Spinal cord (tissue), 10 donors: ENCODE data around the gene PSME1. TPM values are rescaled to one million over a fixed set of nuclear protein-coding genes. Genes with fewer than 3 reads are reported as not detected.

Source experiments
- DNase-seq, 6 donors: peaks; one replicate each; pipeline versions ENCODE4 v3.0.0 to v3.0.0-alpha.2; 2013 to 2015; ENCODE audit warnings: low spot score in 6 of 6, low read depth in 4 of 6
- H3K27ac ChIP-seq: one replicate; pipeline ENCODE4 v1.5.1; 2013; ENCODE audit warnings: low read depth, low read length, control low read depth
- H3K27me3 ChIP-seq: one replicate; pipeline ENCODE4 v1.6.1; 2013; ENCODE audit warnings: low read length; ENCODE audit not compliant: control insufficient read depth, insufficient read depth
- H3K36me3 ChIP-seq: one replicate; pipeline ENCODE4 v1.6.1; 2013; ENCODE audit warnings: low read length; ENCODE audit not compliant: control insufficient read depth, insufficient read depth
- H3K4me1 ChIP-seq: one replicate; pipeline ENCODE4 v1.6.1; 2013; ENCODE audit warnings: low read length; ENCODE audit not compliant: control insufficient read depth, insufficient read depth
- H3K4me3 ChIP-seq: one replicate; pipeline ENCODE4 v1.5.1; 2013; ENCODE audit warnings: low read depth, low read length, control low read depth
- H3K9me3 ChIP-seq: one replicate; pipeline ENCODE4 v1.6.1; 2013; ENCODE audit warnings: low read length; ENCODE audit not compliant: control insufficient read depth, insufficient read depth
- whole genome bisulfite sequencing: methylation state at CpG from one replicate; pipeline ENCODE4 v1.1.5; 2013; ENCODE audit warnings: missing lambda C conversion rate; ENCODE audit not compliant: insufficient coverage; 5-methylcytosine and 5-hydroxymethylcytosine counted together
- polyA plus RNA-seq, 2 donors: library from polyadenylated mRNA; unstranded; fragments of 120-200 nt; gene quantifications; one replicate each; pipeline ENCODE4 v1.2.1, GENCODE V29; 2013; ENCODE audit not compliant: insufficient read length in 2 of 2
- total RNA-seq, 2 donors: library from RNA; depleted of rRNA in 1 of 2; stranded (reverse); fragments of 120-200 nt in 1 of 2; fragments of >200 nt in 1 of 2; gene quantifications; one replicate each; pipeline versions ENCODE4 v1.2.3 to v1.2.4, GENCODE V29; 2013 to 2014
- donor health status: healthy.

The PSME1 gene
- total and polyA plus RNA-seq, 4 donors = 49.0 to 134 (median 99.8) TPM

GRCh38 chr14:24151404-24152080 lies 15.5 kb downstream of the PSME1 start:
- Histone ChIP-seq H3K27ac (no peak overlapping the region), H3K36me3 (peaks cover 76% of the 10 kb centered on the region), H3K9me3 (no peaks in the 10 kb centered on the region), H3K4me1 (peaks cover 20% of the 10 kb centered on the region), H3K27me3 (no peaks in the 10 kb centered on the region), H3K4me3 (no peak overlapping the region)
- DNase-seq = no peak
- 91% methylated on average over 11 of the region's 16 CpGs for WGBS

GRCh38 chr14:24155100-24155499 lies 19.1 kb downstream of the PSME1 start:
- no peak overlapping the region for H3K27ac ChIP-seq
- DNase-seq = no peak
- H3K27me3 ChIP-seq = no peaks in the 10 kb centered on the region
- no peak overlapping the region for H3K4me3 ChIP-seq
- WGBS = 98% methylated on average over 8 of the region's 10 CpGs
- H3K9me3 ChIP-seq = no peaks in the 10 kb centered on the region
- H3K4me1 ChIP-seq = peaks cover 5% of the 10 kb centered on the region
- peaks cover 90% of the 10 kb centered on the region for H3K36me3 ChIP-seq

- Histone ChIP-seq H3K4me1 (peaks cover 15% of the 10 kb centered on the region), H3K27ac (no peak overlapping the region), H3K27me3 (no peaks in the 10 kb centered on the region), H3K36me3 (peaks cover 81% of the 10 kb centered on the region), H3K4me3 (no peak overlapping the region), H3K9me3 (no peaks in the 10 kb centered on the region)
- 100% methylated on average over 1 of the region's 1 CpG for WGBS
- no peak for DNase-seq
These were observed 20.8 kb downstream of the PSME1 start for GRCh38 chr14:24156840-24157239.

GRCh38 chr14:24157331-24157730 lies 21.3 kb downstream of the PSME1 start:
- Histone ChIP-seq H3K4me3 (no peak overlapping the region), H3K27me3 (no peaks in the 10 kb centered on the region)
- 97% methylated on average over 12 of the region's 12 CpGs for WGBS

GRCh38 chr14:24159777-24160498 lies 23.9 kb downstream of the PSME1 start:
- no peak overlapping the region for H3K27ac ChIP-seq
- H3K4me3 ChIP-seq = no peak overlapping the region
- H3K9me3 ChIP-seq = no peaks in the 10 kb centered on the region
- WGBS = 93% methylated on average over 7 of the region's 11 CpGs
- H3K4me1 ChIP-seq = peaks cover 32% of the 10 kb centered on the region
- no peak for DNase-seq
- peaks cover 81% of the 10 kb centered on the region for H3K36me3 ChIP-seq
- H3K27me3 ChIP-seq = no peaks in the 10 kb centered on the region

More at GRCh38 chr14:24157331-24157730, 21.3 kb downstream of the PSME1 start:
- no peak overlapping the region for H3K27ac ChIP-seq
- no peaks in the 10 kb centered on the region for H3K9me3 ChIP-seq
- peaks cover 20% of the 10 kb centered on the region for H3K4me1 ChIP-seq
- DNase-seq = no peak
- peaks cover 82% of the 10 kb centered on the region for H3K36me3 ChIP-seq

GRCh38 chr14:24160499-24160849 lies 24.5 kb downstream of the PSME1 start:
- Histone ChIP-seq H3K27ac (peak overlapping the region; percentile 63), H3K27me3 (no peaks in the 10 kb centered on the region), H3K36me3 (peaks cover 81% of the 10 kb centered on the region), H3K4me3 (no peak overlapping the region), H3K4me1 (peaks cover 32% of the 10 kb centered on the region), H3K9me3 (no peaks in the 10 kb centered on the region)
- 97% methylated on average over 3 of the region's 4 CpGs for WGBS
- no peak for DNase-seq

GRCh38 chr14:24160850-24161804 lies 25.1 kb downstream of the PSME1 start, which contains the start of gene IRF9:
TSS of gene IRF9 (plus strand) at chr14:24161265. CDS start at chr14:24162145, 880 bp downstream.
- H3K4me3 ChIP-seq = peak within 1 kb of the TSS; percentile 68
- H3K27ac ChIP-seq = peak within 1 kb of the TSS; percentile 77
- peak; percentile 80 to 97 (median 88) for DNase-seq
- 2% methylated on average over 9 of the region's 12 CpGs for WGBS
- no peaks in the 10 kb centered on the region for H3K9me3 ChIP-seq
- no peaks in the 10 kb centered on the region for H3K27me3 ChIP-seq
- H3K4me1 ChIP-seq = peaks cover 32% of the 10 kb centered on the region
- H3K36me3 ChIP-seq = peaks cover 81% of the 10 kb centered on the region

- peaks cover 32% of the 10 kb centered on the region for H3K4me1 ChIP-seq
- peak overlapping the region; percentile 77 for H3K27ac ChIP-seq
- H3K9me3 ChIP-seq = no peaks in the 10 kb centered on the region
- no peaks in the 10 kb centered on the region for H3K27me3 ChIP-seq
- H3K36me3 ChIP-seq = peaks cover 80% of the 10 kb centered on the region
- no peak for DNase-seq
- H3K4me3 ChIP-seq = peak overlapping the region; percentile 68
- WGBS = 87% methylated on average over 7 of the region's 8 CpGs
These were observed 26.1 kb downstream of the PSME1 start for GRCh38 chr14:24162093-24162492.

- DNase-seq = no peak
- WGBS = 95% methylated on average over 14 of the region's 14 CpGs
- H3K9me3 ChIP-seq = no peaks in the 10 kb centered on the region
- H3K27ac ChIP-seq = no peak overlapping the region
- H3K27me3 ChIP-seq = no peaks in the 10 kb centered on the region
- peaks cover 63% of the 10 kb centered on the region for H3K36me3 ChIP-seq
- H3K4me1 ChIP-seq = peaks cover 32% of the 10 kb centered on the region
- no peak overlapping the region for H3K4me3 ChIP-seq
These were observed 28.6 kb downstream of the PSME1 start for GRCh38 chr14:24164518-24164991.
